Measurements from ENCODE around the gene DAAM1.

DAAM1 gene

DNA sequence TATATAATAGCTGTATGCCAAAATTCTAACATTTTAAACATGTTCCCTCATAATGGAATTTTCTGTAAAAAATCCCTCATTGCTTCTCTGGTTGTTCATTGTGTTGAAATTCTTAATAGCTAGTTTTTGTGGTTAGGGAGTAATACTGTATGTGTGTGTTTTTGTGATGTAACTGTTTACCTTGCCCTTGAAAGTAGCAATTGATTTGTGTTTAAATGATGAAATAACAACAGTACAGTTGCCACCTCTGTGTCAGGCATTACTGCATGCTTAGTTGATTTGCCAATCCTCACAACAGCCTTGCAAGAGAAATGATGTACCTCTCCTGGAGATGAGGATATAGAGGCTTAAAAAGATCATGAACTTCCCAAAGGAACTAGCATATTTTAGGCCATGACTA lies 94.9 kb downstream of the DAAM1 start:
- DNase-seq: no peak

DNA sequence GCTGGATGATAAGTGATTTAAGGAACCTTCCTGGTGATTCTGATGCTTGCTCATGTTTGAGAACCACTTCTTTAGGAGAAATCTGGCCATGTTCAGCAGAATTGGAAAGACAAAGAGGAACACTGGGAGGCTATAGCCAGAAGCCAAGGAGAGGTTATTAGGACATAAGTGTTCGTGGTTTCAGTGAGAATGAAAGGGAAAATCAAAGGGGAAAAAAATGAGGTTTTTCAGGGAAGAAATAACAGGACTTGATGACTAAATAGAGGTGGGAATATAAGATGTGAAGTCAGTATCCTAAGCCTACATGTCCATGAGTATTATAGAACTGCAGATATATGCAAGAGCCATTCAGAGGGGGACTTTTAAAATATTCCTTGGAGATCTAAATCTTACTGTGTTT lies 95.6 kb downstream of the DAAM1 start:
- no peak for DNase-seq

DNA sequence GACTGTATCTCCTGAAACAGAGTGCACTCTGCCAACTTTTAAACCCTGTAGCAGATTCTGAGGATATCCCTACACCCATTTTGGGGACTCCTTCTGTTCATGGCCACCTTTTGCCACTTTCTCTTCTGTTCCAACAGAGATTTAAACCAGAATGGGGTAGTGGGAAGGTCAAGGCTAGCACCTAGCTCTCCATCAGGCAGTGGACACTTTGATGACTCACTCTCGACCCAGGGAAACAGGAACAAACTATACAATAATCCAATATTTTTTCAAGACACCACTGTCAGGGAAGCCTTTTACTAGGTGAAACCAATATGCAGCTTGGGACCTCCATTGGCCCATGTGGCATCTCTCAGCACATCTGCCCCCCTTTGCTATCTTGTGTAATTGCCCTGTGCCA lies 103.6 kb downstream of the DAAM1 start:
- no peak for DNase-seq

DNA sequence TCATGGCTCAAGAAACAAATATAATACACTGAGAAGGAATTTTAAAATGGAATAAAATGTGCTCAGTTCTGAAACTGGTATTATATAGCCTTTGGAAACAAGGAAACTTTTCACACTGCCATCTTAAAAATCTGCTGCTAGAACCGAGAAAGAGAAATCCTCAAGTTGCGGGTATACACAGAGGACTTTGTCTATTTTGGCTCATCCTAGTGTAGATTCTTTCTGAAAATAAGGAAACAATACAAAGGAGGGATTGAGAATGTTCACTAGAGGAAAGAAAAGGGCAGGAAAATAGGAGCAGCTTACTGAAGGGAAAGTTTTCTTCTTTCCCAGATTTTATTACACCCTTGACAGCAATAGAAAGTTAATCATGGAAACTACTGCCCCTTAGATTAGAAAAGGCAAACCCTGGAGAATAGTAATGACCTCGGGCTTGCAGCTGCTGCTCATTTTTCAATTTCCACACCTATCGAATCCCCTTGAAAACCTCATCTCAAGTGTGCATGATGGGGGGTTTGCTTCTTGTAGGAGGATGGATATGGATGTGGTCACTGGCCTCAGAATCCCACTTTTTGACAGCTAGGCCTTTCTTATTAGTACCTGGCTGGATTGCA lies 104.6 kb downstream of the DAAM1 start:
- DNase-seq: no peak

DNA sequence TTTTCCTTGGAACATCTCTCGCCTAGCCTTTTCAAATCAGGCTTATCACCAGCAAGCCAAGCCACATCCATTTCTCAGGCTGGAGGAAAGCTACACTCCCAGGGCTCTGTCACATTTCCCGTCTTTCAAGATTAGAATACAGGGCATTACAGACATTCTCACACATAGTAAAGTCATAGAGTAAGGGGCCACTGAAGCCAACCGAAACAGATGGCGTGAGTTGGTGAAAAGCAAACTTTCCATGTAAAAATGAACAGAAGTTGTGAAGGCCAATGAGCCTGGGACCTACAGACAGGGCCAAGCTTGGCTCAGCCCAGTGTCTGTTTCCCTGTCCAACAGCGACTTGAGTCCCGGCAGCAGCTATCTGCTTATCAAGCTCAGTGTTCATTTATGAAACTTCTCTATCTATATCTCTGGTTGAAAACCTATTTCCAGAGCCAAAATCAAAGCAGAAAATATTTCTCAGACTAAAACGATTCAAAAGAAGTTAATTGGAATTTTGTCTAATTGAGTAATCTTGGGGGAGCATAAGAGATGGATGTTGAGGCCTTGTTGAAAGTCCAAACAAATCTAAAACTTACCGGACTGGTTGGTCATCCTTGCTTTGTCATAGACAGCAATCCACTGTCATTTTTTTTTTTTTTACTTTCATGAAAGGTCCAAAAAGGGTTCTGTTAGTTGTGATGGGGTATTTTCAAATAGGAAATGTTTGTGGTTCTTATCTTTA lies 105.6 kb downstream of the DAAM1 start:
- DNase-seq: no peak

DNA sequence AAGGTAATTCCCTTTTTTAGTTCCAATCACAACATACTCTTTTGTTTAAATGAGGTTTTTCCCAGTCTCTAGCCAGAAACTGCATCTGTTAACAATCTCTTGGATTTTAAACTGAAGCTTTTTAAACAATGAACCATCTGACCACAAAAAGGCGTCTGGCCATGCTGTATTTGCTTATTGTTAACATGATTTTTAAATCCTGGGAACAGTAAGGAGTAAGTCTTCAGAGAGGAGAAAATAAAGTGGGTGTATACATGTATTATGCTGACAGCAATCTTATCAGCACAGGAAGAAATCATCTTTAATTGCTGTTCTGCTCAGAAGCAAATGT lies 106.2 kb downstream of the DAAM1 start:
- no peak for DNase-seq

DNA sequence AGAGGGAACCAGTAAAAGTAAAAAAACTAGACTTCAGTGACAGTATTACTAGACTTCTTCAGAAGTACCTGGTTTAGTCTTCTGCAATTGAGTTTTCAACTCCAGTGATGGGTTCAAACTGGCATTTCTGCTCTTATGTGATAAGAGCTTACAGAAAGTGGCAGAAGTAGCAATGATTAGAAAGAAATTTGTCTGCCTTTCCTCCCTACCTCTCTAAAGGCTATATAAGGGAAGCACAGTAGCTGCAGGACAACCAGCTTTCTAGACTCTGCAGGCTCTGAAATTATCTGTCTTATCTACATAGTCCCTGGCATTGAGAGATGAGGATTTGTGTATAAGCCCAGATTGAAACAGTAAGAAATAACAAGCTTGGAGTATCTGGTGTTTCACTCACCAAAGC lies 107.5 kb downstream of the DAAM1 start:
- DNase-seq: no peak

DNA sequence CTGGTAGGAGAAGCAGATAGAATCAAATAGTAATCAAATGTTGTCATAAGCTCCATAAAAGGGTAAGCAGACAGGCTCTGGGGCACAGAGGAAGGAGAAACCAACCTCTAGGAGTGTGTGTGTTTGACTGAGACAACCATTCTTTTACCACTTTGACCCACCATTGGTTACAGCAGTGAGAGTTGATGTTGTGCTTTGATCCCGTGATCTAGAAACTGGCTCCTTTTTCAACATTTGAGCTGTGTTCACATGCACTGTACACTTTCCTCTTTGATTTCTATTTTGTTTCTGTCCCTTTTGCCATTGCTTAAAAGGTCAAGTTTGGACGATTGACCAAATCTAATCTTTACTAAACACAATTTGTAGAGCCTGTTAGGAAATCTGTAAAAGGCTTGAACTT lies 108.0 kb downstream of the DAAM1 start:
- DNase-seq: no peak

DNA sequence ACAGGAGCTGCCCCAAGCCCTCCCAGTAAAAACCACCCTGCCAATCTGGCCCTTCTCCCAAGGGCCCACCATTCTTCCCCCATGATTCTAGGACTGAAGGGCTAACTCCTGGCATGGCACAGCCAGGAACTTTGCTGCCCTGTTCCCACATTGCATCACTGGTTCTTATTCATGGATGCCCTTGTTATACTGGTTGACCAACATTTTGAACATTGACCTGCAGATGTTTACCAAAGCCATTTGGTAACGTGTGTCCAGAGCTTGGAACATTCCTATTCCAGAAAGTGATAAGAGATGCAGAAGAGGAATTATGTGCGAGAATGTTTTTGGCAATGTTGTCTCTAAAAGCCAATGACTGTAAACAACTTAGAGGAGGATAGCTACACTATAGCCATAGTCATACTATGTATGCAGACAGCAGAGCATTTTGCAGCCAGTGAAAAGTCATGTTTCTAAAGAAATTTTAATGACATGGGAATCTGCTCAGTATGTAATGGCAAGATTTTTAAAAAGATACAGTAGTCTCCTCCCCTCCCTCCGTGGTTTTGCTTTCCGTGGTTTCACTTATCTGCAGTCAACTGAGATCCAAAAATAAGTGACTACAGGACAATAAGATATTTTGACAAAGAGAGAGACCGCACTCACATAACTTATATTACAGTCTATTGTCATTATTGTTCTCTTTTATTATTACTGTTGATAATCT lies 108.8 kb downstream of the DAAM1 start:
- no peak for DNase-seq

DNA sequence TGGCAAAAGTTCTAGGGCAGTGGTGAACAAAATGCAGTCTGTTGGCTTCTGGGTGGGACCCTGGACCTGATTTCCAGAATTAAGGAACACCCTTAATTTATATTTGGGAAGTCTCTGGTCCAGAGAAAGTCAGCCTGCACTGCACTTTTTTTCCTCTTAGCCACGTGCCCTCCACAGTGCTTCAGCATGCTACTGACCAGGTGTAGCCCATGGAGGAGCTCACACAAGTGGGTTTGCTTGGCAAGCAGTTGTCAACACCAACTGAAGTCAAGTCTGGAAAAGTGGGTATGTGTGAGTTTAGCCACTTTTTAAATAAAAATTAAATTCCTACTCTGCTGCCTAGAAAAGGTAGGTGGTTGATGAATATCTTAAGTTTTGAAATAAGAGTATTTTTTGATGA lies 111.3 kb downstream of the DAAM1 start:
- no peak for DNase-seq

DNA sequence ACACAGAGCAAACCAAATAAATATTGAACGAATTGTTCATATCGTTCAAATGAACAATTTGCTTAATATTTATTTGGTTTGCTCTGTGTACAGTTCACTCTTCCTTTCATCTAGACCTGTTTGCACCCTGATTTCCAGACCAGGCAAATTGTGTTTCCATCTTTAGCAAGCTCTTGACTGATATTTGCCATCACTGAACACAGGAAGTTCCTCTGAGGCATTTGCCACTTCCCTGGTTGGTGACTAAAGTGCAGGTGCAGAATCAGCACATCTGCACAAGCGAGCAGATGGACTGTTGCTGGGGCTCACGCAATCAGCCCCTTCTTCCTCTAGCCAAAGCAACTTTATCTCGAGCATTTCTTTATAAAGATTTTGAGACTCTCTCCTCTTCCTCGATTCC lies 112.9 kb downstream of the DAAM1 start:
- DNase-seq: no peak

DNA sequence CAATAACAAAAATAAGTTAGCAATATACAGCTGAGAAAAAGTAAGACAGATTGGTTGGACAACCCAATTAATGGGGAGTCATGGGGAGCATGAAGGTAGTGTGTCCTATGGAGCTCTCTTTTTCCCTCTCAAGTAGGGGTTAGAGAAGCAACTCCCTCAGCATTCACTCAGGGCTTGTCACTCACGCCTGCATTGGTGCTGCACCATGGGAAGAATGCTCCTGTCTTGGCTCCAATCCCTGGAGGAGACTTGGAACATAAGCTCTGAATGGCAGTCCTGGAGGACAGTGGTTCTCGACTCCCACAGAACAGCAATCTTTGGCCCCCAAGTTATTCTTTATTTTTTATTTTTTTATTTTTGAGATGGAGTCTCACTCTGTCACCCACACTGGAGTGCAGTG lies 113.8 kb downstream of the DAAM1 start:
- DNase-seq: no peak

DNA sequence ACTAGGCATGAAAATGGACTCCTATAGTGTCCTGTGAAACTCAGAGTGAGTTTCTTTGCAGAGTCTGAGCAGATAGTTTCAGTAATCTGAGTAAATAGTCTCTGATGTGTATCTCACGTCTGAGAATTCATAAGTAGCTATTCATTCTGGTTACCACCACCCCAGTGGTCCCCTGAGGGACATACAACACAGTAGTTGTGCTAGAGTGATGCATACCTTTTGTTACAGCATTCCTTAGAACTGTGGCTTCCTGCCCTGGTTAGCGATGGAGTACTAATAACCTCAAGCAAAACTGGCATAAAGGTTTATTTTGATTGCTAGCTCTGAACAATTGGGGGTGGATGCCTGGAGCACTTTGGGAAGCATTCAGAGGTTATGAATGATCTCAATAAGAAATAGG lies 114.7 kb downstream of the DAAM1 start:
- no peak for DNase-seq

DNA sequence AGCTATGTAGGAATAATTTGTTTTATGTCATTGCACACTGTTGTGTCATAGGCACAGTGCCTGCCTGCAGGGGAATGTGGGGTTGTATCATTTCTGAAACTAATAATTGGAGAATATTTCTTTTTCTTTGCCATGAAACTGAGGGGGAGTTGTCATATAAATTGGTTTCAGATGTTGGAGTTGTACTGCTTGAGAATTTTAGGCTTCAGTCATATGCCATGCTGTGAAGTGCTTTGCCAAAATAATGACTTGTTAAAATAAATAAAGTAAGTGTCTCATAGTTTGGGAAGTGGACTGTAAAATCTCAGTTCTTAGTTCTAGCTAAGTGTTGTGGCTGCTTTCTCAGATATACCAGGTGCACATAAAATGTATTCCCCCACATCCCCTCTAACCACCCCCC lies 116.8 kb downstream of the DAAM1 start:
- DNase-seq: no peak

DNA sequence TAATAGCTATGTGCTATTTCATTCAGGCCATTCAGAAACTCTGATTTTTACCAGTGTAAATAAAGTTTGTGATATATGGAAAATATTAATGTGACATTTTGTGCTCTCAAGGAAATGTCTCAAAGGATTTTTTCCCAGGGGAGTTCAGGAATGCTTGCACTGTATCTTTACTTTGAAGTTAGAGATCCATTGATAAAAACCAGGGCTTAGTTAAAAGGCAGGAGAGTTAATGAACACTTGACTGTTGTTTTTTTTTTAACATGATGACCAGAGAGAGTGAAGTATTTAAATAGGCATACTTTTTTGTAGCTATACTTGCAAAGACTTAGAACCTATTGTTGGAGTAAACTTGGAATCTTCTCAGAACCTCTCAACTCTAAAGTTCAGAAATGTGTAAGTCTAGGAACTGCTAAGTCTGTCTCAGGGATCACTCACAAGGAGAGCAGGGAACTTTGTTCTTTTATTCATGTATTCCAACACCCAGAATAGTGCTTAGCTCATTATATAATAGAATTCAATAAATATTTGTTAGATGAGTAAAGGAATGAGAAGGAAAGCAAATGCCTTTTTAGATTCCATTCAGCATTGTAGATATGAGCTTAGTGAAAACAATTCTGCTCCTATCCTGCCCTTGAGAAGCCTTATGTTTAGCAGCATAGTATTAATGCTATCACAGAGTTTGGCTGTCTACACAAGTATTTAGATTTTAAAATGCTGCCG lies 117.5 kb downstream of the DAAM1 start:
- DNase-seq: no peak

DNA sequence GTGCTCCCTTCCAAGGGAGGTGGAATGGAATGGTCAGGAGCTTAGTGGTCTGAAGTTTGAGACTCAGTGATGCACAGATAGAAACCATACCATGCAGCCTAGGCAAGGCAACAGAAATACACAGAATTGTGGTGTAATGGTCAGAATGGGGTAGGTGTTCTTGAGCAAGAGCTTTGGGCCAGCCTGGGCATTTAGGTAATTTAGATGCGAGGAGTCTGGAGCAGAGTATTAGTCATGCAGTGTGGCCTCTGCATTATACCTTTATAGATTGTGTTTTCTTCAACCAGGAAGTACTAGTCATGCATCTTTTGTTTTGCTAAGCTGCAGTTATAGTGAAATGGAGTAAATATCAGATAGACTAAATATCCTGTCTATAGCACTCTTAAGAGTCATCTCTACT lies 118.3 kb downstream of the DAAM1 start:
- DNase-seq: no peak

DNA sequence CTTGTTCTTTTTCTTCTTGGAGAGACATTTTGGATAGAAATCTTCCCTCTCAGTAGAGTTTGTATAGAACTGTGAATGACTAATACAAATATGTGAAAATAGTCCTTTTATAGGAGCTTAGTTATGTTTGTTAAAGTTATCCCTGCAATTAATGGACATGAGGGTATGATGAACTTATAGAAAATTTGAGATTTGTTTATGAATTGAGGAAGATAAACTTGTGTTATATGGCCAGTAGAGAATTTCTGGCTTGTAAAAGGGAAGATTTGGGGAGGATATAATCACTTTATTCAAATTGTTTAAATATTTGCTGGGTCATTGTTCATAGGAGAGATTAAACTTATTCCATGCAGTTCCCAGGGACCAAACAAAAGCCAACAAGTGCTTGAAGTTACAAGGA lies 119.6 kb downstream of the DAAM1 start:
- no peak for DNase-seq

DNA sequence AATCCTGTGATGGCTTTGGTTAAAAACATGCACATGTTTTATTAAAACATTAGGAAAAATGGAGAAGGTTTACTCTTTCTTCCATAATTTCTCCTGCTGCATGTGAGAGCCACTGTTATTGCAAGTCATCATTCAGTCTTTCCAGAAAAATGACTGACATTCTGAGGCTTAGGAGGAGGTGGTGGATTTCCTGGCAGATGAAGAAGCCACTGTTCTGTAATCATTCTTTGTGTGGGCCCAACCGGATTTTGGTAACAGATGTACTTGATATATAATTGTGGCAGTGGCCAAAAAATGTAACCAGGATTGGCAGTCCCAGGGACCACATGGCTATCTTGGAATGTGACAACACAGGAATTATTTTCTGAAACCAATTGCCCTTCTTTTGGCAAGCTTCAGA lies 120.2 kb downstream of the DAAM1 start:
- DNase-seq: no peak

DNA sequence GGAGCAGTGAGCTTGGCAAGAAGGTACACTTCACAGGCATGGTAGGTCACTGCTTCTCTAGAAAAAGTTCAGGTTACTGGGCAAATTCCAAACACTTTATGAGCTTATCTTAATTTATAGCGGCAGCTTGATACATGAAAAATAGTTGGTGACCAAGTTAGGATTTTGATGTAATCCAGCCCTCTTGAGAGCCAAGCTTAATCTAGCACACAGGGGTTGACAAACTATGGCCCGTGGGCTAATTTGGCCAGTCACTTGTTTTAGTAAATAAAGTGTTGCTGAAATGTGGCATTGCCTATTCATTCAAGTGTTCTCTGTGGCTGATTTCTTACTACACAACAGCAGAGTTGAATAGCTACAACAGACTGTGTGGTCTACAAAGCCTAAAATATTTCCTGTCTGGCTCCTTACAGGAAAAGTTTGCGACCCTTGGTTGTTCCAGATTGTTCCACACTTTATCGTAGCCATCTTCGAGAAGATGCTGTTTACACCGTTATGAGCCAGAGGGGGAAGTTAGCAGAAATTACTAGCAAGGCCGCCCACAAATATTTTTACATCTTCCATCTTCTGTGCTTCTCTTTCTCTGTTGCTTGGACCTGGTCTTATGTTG lies 120.9 kb downstream of the DAAM1 start:
- DNase-seq: no peak

DNA sequence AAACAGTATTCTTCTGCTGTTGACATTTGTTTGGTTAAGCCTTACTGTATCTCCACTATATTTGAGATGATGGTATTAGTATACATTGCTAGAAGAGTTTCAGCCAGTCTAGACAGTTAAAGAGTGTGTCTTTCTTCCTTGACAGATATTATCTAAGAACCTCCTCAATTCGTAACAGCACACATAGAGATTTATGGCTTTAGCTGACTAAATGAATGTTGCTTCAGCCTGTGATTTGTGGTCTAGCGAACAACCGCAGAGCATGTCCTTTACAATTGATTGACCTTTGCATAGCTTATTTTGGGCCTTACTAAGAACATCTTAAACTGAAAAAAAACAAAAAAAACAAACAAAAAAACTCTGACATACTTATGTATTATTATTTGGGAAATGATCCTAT lies 122.2 kb downstream of the DAAM1 start:
- DNase-seq: no peak

DNA sequence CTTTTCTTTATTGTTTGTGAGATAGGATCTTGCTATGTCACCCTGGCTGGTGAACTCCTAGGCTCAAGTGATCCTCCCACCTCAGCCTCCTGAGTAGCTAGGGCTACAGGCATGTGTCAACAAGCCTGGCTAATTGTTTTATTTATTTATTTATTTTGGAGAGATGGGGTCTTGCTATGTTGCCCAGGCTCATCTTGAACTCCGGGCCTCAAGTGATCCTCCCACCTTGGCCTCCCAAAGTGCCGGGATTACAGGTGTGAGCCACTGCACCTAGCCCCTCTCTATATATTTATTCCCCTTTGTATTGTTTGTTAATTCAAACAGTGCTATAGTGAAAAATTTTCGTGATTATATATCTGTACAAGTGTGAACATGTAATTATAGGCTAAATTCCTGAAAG lies 123.3 kb downstream of the DAAM1 start:
- no peak for DNase-seq

DNA sequence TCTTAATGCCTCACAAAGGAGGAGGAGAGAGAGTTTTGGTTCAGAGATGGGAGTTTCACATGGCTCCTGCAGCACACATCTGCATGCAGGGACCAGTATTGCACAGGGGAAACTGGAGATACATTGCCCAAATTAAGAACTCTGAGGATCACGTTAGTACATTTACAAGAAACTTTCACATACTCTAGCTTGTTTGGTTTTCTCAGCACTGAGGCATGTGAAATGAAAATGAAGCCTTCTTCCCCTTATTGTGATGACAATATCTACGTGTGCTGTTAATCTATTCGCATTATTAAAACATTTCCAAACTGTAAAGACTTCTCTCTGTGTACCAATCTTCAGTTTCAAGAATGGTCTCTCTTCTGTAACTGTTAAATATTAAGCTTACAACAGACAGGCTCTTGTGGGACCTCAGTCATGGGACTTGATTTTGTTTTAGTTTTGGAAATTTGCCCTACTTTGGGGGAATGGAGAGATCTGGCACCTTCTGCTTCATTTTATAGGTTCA lies 124.7 kb downstream of the DAAM1 start:
- DNase-seq: no peak

Data from nucleus accumbens (tissue), 56 donors.